Left renal cortex interstitium (tissue), 4 donors: ENCODE measurements around the gene C1QA. TPM values are rescaled to one million over a fixed set of nuclear protein-coding genes. Genes with fewer than 3 reads are reported as not detected.
"Not testable (repeated sequence)": the region's sequence is repeated elsewhere in the genome, so short reads cannot be mapped to it uniquely, and the experiment has no call there.

Experiments used
- DNase-seq, 4 donors: peaks; one replicate each; pipeline ENCODE4 v3.0.0-alpha.2; 2013; ENCODE audit warnings: low read depth in 4 of 4, low spot score in 2 of 4, missing footprints in 1 of 4
- polyA plus RNA-seq, 4 donors: library from polyadenylated mRNA; unstranded; fragments of 120-200 nt; gene quantifications; one replicate each; pipeline ENCODE4 v1.2.1, GENCODE V29; 2013; ENCODE audit not compliant: insufficient read length in 4 of 4

The C1QA gene
- polyA plus RNA-seq, 4 donors: 10.7 to 20.9 (median 14.1) TPM

DNA sequence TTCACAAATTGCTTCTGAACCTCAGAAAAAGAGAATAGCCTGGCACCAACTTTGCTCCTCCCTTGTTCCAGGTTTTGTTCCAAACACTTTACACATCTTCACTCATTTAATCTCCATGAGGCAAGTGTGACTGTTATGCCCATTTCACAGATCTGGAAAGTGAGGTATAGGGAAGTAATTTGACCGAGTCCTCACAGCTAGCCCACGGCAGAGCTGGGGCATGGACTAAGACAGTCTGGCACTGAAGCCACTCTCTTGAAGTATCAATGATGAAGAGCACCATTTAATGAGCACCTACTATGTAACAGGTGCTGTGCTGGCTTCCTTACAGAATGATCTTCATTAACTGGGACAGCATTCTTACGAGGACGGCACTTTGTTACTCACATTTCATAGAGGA lies 35.6 kb downstream of the C1QA start:
- DNase-seq: no peak

DNA sequence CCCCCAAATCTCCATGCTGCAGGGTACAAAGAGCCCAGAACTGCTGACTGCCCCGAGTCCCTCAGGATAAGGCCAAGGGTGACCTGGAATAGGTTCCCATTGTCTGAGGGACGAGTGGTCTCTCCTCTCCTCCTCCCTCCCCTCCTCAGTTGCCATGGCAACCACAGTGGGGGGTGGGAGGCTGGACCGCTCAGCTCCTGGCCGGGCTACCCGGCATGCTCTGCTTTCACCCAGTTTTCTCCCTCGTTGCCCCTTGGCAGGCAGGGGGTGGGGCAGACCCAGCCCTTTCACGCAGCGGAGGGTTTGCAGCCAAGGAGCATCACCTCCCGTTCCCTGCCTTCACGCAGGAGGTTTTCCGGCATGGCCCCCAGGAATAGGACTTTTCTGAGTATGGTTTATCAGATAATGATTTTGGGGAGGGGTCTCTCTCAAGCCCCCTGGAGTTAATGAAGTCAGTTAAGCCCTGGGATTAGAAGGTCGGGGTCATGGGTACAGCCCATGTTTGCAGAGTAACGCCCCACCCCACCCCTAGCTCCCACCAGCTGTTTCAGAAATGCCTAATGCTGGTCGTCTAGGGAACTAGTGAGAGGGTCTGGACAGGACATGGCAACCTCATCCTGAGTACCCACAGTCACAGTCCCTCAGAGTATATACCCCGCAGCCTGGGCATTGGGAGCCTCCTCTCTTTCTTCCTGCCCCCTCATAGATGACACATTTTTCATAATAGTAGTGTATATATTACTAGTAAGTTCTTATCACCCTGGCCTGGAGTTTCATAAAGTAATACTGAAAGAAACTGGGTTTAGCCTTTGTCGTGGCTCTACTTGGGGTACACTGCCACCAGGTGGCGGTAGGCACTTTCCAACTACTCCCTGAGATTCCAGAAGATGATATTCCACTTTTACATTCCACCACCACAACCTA lies 37.3 kb downstream of the C1QA start:
- DNase-seq: peak in 1 of 4 donors; percentile 44

DNA sequence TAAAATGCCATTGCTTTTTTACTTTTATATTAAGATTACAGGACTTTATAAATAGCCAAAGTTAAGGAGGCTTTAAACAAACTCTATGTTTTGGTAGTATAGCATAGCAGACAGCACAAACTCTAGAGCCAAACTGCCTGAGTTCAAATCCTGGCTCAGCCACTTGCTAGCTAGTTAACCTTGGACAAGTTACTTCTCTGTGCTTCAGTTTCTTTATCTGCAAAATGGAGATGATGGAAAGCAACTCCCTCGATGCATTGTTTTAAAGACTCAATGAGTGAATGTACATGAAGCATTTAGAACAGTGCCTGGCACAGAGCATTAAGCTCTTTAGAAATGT lies 38.0 kb downstream of the C1QA start:
- no peak for DNase-seq

DNA sequence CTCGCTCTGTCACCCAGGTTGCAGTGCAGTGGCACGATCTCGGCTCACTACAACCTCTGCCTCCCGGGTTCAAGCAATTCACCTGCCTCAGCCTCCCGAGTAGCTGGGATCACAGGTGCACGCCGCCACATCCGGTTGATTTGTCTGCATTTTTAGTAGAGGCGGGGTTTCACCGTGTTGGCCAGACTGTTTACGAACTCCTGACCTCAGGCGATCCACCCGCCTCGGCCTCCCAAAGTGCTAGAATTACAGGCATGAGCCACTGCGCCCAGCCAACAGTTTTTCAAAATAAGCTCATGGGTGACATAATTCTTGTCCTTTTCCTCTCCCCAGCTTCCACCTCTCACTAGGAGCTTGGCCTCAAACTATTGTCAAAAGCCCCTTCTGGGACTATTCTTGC lies 39.7 kb downstream of the C1QA start:
- DNase-seq: not testable (repeated sequence)

DNA sequence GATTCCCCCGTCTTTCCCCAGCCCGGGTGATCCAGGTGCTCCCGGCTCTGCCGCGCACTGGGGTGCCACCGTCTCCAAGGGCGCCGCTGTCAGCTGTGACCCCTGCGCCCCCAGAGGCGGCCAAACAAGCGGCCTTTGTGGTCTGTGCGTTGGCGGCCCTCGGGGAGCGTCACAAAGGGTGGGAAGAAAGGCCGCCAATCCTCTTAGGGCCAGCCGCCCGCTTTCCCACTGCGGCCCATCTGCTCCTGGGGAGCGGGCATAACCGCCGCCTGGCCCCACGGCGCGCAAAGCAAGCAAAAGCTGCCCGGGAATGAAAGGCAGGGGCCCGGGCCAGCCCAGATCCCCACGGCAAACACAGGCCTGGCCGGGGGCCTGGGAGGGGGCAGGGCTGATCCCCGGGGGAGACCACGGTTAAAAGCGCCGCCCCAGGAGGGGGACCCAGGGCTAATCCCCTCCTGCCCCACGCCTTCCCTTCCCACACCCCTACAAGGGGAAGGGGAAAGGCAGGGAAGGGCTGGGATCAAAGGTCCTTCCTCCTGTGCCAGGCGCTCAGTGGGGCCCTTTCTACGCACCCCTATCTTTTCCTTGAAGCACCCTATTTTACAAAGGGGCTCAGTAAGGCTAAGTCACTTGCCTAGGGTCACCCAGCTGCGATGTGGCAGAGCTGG lies 40.6 kb downstream of the C1QA start:
- no peak for DNase-seq

DNA sequence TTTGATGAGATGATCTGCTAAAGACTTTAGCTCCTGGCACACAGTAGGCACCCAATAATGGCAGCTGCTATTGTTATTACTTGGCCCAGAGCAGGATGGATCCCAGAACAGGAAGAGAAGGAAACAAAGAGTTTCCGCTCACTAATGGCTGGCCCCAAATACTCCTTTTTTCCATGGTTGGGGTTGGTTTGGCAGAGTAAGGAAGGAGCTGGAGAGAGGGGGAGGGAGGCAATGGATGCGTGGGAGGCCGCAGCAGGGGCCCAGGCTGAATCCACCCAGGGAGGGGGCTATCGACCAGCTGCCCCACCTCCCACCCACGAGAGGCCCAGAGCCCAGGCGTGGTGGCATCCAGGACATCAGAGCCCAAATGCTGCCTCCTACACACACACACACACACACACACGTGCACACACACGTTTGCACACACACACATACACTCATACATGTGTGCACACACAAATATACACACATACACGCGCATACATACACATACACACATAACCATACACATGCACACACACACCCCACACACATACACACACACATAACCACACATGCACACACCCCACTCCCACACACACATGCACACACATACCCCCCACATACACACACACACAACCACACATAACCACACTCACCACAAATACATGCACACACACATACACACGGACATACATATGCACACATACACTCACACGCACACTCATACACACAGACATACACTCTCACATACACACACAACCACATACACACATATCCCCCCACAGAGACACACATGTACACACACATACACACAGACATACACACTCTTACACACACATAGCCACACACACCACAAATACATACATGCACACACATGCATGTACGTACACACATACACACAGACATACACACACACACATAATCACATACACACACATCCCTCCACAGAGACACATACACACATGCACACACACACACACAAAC lies 41.8 kb downstream of the C1QA start:
- DNase-seq: no peak

DNA sequence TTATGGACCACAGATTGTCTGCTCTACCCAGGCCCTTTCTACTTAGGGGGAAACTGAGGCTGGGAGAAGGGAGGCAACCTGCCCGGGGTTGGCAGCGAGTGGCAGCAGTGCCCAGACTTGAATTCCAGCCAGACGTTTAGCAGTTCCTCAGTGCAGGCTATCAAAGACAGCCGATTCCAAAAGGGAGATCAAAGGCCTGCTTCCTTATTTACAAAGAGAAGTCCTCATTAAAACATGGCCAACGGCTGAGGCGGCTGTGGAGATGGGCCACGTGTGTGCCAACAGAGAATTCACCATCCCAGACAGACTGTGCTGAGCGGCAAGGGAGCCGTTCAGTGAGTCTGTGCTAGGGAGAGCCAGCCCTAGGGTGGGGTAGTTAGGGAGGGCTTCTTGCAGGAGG lies 44.3 kb downstream of the C1QA start:
- no peak for DNase-seq

DNA sequence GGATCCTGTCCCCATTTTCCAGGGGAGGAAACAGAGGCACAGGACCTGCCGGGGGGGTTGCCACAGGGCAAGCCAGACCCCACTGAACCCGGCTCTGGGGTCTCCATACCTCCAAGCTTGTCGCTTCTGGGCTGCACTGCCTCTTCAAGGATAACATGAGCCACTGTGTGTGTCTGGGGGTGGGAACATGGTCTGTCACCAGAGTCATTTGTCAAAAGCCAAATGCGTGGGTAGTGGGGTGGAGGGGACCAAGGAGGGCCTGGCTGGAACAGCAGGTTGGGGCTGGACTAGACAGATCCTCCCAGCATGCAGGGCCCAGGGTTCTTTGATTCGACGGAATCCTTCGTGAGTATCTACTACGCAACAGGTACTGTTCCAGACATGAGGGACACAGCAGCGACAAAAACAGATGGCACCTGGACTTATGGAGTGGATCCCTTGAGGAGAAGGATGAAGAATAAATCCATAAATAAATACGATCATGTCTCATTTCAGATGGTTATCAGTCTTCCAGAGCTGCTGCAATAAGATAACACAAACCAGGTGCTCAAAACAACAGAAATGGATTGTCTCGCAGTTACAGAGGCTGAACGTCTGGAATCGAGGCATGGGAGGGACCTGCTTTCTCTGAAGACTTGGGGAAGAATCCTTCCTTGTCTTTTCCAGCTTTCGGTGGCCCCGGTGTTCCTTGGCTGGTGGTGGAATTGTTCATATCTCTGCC lies 45.3 kb downstream of the C1QA start:
- DNase-seq: no peak

DNA sequence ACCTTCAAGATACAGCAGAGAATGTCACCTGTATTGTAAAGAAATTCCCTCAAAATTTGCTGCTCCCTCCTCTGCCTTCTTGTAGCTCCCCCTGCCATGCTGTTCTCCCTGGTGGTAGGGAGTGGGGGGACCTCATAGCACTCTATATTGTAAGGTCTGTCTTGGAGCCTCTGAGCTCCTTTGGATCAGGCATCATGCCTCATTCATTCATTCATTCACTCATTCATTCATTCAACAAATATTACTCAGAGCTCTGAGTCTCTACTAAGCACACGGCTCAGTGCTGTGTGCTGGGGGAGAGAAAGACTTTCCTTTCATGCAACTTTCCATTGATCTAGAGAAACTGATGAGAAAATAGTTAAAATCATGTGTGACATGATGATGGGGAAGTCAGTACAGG lies 47.1 kb downstream of the C1QA start:
- no peak for DNase-seq

DNA sequence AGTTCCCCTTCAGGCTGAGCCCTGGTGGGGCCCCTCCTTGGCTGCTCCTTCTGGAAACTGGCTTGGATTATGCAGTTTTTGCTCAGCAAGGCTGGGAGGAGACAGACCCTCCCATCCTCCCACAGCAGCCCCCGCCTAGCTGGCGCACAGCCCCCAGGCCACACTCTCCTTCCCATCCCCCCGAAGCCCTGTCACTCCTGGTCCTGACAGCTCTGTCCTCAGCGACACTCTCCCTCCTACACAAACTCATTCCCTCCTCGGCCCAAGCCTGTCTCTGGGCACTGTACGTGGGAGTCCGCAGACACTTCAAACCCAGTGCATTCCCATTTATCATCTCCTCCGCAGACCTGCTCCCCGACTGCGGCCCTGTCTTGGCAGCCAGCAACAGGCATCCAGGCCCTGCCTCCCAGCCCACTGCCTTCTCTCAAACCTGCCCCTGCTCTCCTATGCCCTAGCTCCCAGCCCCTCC lies 49.2 kb downstream of the C1QA start:
- peak in 3 of 4 donors; percentile 48 to 72 (median 59) for DNase-seq

DNA sequence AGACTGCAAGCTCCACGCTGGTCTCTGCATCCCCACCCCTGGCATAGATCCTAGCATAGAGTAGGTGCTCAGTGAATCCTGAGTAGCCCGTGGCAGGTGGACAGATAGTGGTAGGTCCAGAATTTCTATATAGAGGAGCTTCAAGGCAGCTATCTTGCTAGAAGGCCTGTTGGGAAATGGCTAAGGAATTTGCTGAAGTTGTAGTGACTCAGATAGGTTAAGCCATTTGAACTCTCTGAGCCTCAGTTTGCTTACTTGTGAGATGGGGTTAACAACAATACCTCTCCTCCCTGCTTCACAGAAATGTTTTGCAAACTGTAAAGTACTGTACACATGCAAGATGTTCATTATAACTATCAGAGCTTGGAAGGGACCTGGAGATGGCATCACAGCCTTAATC lies 50.8 kb downstream of the C1QA start:
- DNase-seq: no peak

DNA sequence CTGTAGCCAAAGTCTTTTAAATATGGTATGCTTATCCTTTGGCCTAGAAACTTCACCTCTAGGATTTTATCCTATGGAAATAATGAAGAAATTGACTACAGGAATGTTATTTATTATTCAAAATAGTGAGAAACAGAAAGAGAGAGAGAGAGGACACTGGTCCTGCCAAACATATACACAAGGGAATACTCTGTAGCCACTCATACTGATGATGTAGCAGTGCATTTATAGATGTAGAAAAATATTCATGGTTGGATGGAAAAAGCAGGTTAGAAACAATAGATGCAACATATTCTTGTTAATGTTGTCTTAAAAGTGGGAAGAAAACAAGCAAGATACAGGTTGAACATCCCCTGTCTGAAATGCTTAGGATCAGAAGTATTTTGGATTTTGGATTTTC lies 52.0 kb downstream of the C1QA start:
- DNase-seq: no peak

Other genes with a start within 250 kb of the C1QA start
- 10 to 100 TPM; 17.0 to 24.3 (median 19.5) TPM for gene ZBTB40, start 184.8 kb upstream of the C1QA start, polyA plus RNA-seq
- gene EPHA8, start 73.1 kb upstream of the C1QA start, polyA plus RNA-seq: 1 to 10 TPM in 3 of 4 donors, under 1 TPM in 1; 0.81 to 2.4 (median 1.7) TPM
- 10 to 100 TPM in 3 of 4 donors, 1 to 10 TPM in 1; 9.4 to 20.7 (median 13.2) TPM for gene C1QC, start 7.0 kb downstream of the C1QA start, polyA plus RNA-seq
- gene C1QB, start 16.6 kb downstream of the C1QA start, polyA plus RNA-seq: 10 to 100 TPM in 2 of 4 donors, 1 to 10 TPM in 2; 5.4 to 12.8 (median 9.9) TPM
- 10 to 100 TPM in 2 of 4 donors, 1 to 10 TPM in 2; 9.5 to 15.4 (median 12.6) TPM for gene EPHB2, start 74.2 kb downstream of the C1QA start, polyA plus RNA-seq